Uterus (tissue), 4 donors: ENCODE measurements around the gene RTL1. TPM values are rescaled to one million over a fixed set of nuclear protein-coding genes. Genes with fewer than 3 reads are reported as not detected.

Source experiments
- DNase-seq, 2 donors: peaks; one replicate each; pipeline ENCODE4 v3.0.0-alpha.2; 2019 to 2020
- H3K27ac ChIP-seq, 2 donors: fragments of 200-600 bp; sonication (generic); 1 replicate in 1 of 2; 2 replicates in 1 of 2; pipeline ENCODE4 v1.5.1; 2016 to 2018
- H3K27me3 ChIP-seq, 2 donors: fragments of 200-600 bp; sonication (generic); one replicate each; pipeline ENCODE4 v1.5.1; 2018 to 2019; ENCODE audit warnings: control low read depth in 1 of 2
- H3K36me3 ChIP-seq, 2 donors: fragments of 200-600 bp; sonication (generic); one replicate each; pipeline ENCODE4 v1.5.1; 2019; ENCODE audit warnings: control low read depth in 1 of 2
- H3K4me1 ChIP-seq, 2 donors: fragments of 200-600 bp; sonication (generic); one replicate each; pipeline ENCODE4 v1.5.1; 2018 to 2019; ENCODE audit warnings: control low read depth in 1 of 2
- H3K4me3 ChIP-seq, 2 donors: fragments of 200-600 bp; sonication (generic); 1 replicate in 1 of 2; 2 replicates in 1 of 2; pipeline ENCODE4 v1.5.1; 2018 to 2019; ENCODE audit warnings: mild to moderate bottlenecking in 1 of 2
- H3K9me3 ChIP-seq, 2 donors: fragments of 200-600 bp; sonication (generic); one replicate each; pipeline ENCODE4 v1.5.1; 2019; ENCODE audit warnings: control low read depth in 1 of 2
- POLR2A ChIP-seq, 2 donors: fragments of 450-650 bp; IDR thresholded peaks; one replicate each; pipeline ENCODE4 v1.6.1; 2016; ENCODE audit warnings: antibody characterized with exemption in 2 of 2, mild to moderate bottlenecking in 1 of 2, moderate library complexity in 1 of 2
- intact Hi-C: fragments of 100-400 bp; cut with DNase I; formaldehyde crosslinking; loops from one replicate; pipeline ENCODE4 v1.15.1; 2023; ENCODE audit warnings: low total_unique reads
- total RNA-seq, 4 donors: library from RNA; depleted of rRNA in 3 of 4; stranded (reverse); fragments of >200 nt in 3 of 4; gene quantifications; one replicate each; pipeline versions ENCODE4 v1.1.0 to v1.2.4, GENCODE V29; 2014 to 2023
- TF ChIP-seq, protein P1 (sequence below), 4 experiments: fragments of 200-600 bp in 2 of 4; fragments of 450-650 bp in 2 of 4; sonication (generic) in 2 of 4; IDR thresholded peaks; one replicate each; pipeline ENCODE4 v1.5.1; 2016 to 2019; ENCODE audit warnings: antibody characterized with exemption in 4 of 4, mild to moderate bottlenecking in 2 of 4, moderate library complexity in 1 of 4
- donor health status: DM: yes; HTN: yes; CAD: no.

The RTL1 gene
- total RNA-seq, 4 donors from 2014 or later, result 0.21 TPM; not detected in 3

DNA sequence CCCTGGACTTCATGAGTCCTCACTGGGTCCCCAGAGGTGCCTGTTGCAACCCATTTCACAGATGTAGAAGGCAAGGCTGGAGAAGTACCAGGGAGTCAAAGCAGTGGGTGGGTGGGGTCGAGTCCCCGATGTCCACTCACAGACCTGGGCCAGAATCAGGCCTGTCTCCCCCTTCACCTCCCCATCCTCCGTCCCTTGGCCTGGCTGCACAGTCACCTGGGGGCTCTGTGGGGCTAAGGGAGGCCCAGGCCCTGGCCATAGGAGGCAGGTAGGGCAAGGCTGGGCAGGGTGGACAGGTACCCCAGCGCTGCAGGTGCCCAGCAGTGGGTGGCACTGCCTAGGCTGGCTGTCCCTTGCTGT lies 29.5 kb downstream of the RTL1 start:
- DNase-seq, result no peak
- no peaks in the 10 kb centered on the region for H3K36me3 ChIP-seq
- no peaks in the 10 kb centered on the region for H3K4me1 ChIP-seq
- no peaks in the 10 kb centered on the region for H3K9me3 ChIP-seq
- TF ChIP-seq, protein P1, sequence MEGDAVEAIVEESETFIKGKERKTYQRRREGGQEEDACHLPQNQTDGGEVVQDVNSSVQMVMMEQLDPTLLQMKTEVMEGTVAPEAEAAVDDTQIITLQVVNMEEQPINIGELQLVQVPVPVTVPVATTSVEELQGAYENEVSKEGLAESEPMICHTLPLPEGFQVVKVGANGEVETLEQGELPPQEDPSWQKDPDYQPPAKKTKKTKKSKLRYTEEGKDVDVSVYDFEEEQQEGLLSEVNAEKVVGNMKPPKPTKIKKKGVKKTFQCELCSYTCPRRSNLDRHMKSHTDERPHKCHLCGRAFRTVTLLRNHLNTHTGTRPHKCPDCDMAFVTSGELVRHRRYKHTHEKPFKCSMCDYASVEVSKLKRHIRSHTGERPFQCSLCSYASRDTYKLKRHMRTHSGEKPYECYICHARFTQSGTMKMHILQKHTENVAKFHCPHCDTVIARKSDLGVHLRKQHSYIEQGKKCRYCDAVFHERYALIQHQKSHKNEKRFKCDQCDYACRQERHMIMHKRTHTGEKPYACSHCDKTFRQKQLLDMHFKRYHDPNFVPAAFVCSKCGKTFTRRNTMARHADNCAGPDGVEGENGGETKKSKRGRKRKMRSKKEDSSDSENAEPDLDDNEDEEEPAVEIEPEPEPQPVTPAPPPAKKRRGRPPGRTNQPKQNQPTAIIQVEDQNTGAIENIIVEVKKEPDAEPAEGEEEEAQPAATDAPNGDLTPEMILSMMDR (IDR thresholded peaks at IDR 0.05), result no peak
- TF ChIP-seq POLR2A (IDR thresholded peaks at IDR 0.05), result no peak
- no peak overlapping the region for H3K4me3 ChIP-seq
- no peaks in the 10 kb centered on the region for H3K27me3 ChIP-seq
- intact Hi-C loops, result no loop called here
- H3K27ac ChIP-seq, result no peak overlapping the region

DNA sequence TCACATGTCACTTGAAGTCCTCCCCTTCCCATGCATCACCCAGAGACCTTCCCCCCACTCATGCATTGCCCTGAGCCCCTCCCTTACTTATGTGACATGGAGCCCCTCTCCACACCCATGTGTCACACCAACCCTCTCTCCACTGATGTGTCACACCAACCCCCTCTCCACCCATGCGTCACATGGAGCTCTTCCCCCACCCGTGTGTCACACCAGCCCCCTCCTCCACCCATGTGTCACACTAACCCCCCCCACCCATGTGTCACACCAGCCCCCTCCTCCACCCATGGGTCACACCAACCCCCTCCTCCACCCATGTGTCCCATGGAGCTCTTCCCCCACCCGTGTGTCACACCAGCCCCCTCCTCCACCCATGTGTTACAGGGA lies 30.4 kb downstream of the RTL1 start:
- DNase-seq, result no peak
- Histone ChIP-seq H3K27ac (no peak overlapping the region), H3K27me3 (no peaks in the 10 kb centered on the region), H3K4me1 (no peaks in the 10 kb centered on the region), H3K36me3 (no peaks in the 10 kb centered on the region), H3K4me3 (no peak overlapping the region), H3K9me3 (no peaks in the 10 kb centered on the region)
- intact Hi-C loops, result no loop called here
- TF ChIP-seq POLR2A (IDR thresholded peaks at IDR 0.05), result no peak
- TF ChIP-seq, protein P1 (IDR thresholded peaks at IDR 0.05), result no peak

DNA sequence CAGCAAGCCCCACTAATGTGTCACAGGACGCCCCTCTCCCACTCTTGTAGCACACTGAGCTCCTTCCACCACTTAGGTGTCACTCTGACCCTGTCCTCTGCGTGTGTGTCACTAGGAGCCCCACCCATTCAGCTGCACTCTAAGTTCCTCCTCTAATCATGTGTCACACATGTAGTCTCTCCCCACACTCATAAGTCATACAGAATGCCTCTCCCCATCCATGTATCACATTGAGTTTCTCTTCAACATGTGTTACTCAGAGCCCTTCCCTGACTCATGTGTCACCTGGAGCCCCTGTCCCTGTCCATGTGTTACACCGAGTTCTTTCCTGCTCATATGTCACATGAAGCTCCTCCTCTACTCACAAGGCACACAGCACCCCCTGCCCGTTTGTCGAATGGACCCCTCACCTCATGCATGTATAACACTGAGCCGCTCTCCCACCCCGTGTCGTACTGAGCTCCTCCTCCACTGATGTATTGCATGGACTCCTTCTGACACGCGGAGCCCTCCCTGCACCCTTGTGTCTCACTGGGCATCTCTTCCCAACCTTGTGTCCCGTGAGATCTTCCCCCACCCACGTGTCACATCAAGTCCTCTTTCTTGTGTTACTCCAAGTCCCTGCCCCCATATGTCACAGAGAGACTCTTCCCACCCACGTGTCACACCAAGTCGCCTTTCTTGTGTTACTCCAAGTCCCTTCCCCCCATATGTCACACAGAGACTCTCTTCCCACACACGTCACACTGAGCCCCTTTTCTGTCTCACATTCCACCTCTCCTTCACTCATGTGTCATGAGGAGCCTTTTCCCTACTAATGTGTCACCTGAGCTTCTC lies 31.0 kb downstream of the RTL1 start:
- DNase-seq, result no peak
- no peak overlapping the region for H3K27ac ChIP-seq
- no peak for TF ChIP-seq POLR2A (IDR thresholded peaks at IDR 0.05)
- TF ChIP-seq, protein P1 (IDR thresholded peaks at IDR 0.05), result no peak
- H3K4me1 ChIP-seq, result no peaks in the 10 kb centered on the region
- no peak overlapping the region for H3K4me3 ChIP-seq
- H3K9me3 ChIP-seq, result no peaks in the 10 kb centered on the region
- intact Hi-C loops, result no loop called here
- H3K36me3 ChIP-seq, result no peaks in the 10 kb centered on the region
- no peaks in the 10 kb centered on the region for H3K27me3 ChIP-seq

DNA sequence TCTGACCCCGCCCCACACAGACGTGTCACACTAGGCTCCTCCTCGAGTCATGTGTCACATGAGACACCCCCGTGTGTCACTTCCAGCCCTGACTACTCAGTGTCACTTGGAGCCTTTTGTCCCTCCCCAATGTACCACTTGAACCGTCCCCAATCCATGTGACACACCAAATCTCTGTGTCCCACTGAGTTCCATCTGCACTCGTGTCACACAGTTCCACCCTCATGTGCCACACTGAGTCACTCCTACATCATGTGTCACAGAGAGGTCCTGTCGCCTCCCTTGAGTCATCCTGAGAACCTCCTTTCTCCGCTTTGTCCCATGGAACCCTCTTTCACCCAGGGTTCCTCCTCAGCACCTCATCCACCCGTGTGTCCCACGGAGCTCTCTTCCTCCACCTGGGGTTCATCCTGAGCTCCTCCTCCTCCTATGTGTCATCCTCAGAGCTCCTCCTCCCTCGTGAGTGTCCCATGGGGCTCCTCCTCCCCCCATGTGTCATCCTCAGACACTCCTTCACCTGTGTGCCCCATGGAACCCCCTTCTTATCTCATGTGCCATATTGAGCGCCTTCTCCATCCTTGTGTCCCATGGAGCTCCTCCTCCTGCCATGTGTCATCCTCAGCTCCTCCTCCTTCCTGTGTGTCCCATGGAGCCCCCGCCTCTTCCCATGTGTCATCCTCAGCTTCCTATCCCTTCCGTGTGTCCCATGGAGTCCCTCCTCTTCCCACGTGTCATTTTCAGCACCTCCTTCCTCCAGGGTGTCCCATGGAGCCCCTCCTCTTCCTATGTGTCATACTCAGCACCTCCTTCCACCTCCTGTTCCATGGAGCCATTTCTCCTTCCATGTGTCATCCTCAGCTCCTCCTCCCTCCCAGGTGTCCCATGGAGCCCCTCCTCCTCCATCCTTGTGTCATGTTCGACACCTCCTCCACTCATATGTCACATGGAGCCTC lies 32.0 kb downstream of the RTL1 start:
- no peak for TF ChIP-seq POLR2A (IDR thresholded peaks at IDR 0.05)
- TF ChIP-seq, protein P1 (IDR thresholded peaks at IDR 0.05), result no peak
- H3K27me3 ChIP-seq, result no peaks in the 10 kb centered on the region
- H3K36me3 ChIP-seq, result no peaks in the 10 kb centered on the region
- no peak overlapping the region for H3K27ac ChIP-seq
- H3K9me3 ChIP-seq, result no peaks in the 10 kb centered on the region
- no peaks in the 10 kb centered on the region for H3K4me1 ChIP-seq
- no peak overlapping the region for H3K4me3 ChIP-seq
- no peak for DNase-seq
- intact Hi-C loops, result no loop called here
